GM19468 (cell line): ENCODE results near the gene RNF103.

ENCODE experiments used
- ATAC-seq: cut with Tn5 transposase; IDR thresholded peaks from one replicate; pipeline ENCODE4 v1.9.1; 2021; ENCODE audit warnings: mild to moderate bottlenecking, moderate library complexity, moderate number of reproducible peaks; ENCODE audit not compliant: unreplicated experiment; ENCODE audit errors: extremely low read depth

The RNF103 gene

DNA sequence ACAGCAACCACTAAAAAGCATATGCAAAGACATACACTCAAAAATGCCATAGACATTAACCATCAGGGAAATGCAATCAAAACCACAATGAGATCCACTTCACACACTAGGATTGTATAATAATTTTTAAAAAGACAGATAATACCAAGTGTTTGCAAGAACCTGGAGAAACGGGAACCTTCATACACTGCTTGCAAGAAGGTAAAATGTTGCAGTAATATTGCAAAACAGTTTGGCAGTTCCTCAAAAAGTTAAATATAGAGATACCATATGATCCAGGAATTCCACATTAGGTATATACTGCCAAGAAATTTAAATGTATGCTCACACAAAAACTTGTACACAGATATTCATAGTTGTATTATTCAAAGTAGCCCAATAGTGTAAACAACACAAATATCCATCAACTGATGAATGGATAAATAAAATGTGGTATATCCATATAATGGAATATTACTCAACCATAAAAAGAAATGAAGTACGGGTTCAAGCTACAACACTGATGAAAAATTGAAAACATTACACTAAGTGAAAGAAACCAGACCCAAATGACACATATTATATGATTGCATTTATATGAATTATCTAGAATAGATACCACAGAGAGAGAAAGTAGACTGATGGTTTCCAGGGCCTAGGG, 45.7 kb downstream of the RNF103 start:
- no peak for ATAC-seq

GRCh38 chr2:86570059-86570458, 53.6 kb downstream of the RNF103 start:
- ATAC-seq, result no peak

DNA sequence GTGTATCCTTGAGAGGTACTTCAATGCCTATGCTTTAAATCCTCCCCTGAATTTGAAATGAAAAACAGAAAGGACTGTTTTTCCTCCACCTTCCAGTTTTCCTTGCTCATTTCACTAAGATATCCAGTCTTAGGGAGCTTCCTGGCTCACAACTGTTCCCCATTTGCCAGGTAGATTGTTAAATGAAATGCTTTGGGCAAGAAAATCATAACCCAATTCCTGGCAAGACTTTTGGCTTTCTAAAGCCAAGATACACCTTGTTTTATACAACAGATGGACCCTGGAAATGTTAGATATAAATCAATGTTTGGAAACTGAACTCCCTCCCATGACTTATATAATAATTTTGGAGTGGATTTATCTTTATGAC, 56.9 kb downstream of the RNF103 start:
- no peak for ATAC-seq

GRCh38 chr2:86566158-86566820, 57.4 kb downstream of the RNF103 start:
- no peak for ATAC-seq

DNA sequence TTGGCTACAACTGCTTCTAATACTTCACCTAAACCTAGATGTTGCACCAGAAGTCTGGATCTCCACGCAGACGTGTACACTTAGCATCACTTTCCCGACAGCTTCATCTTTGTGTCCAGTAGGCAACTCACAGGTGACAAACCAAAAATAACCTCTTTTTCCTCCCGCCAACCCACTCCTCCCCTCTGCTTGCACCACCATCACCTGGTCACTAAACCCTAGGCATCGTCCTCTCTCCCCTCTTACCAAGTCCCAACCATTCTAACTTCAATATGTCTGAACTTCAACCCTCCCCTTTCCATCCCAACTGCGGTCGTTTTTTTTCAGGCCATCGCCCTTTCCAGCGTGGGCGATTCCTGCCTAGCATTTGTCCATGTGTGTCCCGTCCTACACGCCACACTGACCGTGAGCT, 60.0 kb downstream of the RNF103 start:
- ATAC-seq, result no peak

DNA sequence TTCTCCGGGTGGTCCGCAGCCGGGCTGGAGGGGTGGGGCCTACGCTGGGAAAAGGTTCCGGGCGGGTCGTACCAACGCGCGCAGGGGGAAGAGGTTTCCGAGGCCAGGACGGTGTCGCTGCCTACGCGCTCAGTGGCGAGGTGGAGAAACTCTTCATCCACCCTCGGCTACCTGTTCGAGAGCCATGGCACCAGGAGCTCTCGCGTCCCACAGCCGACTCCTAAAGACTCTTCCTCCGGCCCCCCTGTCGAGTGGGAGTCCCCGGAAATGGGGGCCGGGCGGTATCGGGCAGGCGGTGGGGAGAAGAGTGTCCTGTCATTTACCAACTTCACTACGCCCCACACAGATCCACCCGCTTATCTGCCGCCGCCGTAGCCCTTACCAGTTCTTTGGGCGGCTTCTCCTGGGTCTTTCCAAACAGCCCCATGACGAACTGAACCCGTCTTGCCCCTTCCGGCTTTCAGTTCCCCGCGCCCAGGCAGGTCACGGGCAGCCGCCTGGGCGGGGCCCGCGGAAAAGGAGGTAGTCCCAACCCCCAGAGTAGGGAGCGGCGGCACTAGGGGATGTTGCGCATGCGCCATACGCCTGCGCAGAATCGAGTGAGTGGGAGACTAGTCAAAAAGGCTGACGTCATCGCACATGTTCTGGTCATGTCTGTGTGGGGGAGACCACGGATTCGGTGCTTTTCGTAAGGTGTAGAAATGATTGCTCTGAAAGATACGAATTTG, 60.6 kb downstream of the RNF103 start, which contains the start of gene CHMP3:
Gene CHMP3 (minus strand): TSS at position 522 of the 728 bp plus-strand sequence. CDS start 95 bp downstream, at position 427.
- peak; percentile 88 for ATAC-seq

GRCh38 chr2:86562485-86562921, 61.2 kb downstream of the RNF103 start:
- ATAC-seq, result no peak

DNA sequence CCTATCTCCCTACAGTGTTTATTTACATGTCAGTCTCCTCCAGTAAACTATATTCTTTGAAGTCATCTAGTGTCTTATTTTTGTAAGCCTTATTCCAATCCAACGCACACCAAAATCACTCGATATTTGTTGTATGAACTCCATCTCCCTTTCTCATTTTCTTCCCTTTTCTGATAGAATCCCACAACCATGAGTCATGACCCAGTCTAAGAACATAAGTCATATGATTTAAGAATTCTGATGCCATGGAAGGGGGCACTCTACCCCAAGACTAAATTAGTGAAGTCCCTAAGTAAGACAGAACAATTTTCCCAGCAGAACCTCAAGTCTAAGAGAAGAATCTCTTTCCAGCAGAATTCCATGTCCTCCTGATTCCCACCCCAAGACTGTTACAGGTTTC, 65.8 kb downstream of the RNF103 start:
- ATAC-seq, result no peak

DNA sequence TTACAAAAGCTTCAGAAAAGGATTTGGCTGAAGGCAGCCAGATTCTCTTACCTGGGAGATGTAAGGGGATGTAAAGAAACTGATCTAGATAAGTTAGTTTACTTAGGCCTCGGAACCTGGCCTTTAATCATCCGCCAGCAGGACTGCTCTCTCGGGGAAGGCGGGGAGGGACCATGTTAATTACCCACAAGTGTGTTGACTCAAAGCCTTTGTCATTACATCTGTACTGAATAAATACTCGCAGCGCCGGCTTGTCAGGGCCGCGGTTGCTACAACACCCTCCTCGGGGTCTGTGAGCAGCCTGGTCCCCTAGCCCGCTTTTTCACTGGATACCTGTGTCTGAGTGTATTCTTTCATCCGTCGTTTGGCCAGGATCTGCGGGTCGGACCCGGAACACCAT, 67.2 kb downstream of the RNF103 start:
- ATAC-seq, result no peak
